HG02763 (cell line): Measurements from ENCODE around the gene RYK.
"Not testable (repeated sequence)": the region's sequence is repeated elsewhere in the genome, so short reads cannot be mapped to it uniquely, and the experiment has no call there.

Experiments used
- ATAC-seq: cut with Tn5 transposase; IDR thresholded peaks from one replicate; pipeline ENCODE4 v1.9.1; 2021; ENCODE audit warnings: mild to moderate bottlenecking, moderate library complexity; ENCODE audit not compliant: unreplicated experiment

The RYK gene

DNA sequence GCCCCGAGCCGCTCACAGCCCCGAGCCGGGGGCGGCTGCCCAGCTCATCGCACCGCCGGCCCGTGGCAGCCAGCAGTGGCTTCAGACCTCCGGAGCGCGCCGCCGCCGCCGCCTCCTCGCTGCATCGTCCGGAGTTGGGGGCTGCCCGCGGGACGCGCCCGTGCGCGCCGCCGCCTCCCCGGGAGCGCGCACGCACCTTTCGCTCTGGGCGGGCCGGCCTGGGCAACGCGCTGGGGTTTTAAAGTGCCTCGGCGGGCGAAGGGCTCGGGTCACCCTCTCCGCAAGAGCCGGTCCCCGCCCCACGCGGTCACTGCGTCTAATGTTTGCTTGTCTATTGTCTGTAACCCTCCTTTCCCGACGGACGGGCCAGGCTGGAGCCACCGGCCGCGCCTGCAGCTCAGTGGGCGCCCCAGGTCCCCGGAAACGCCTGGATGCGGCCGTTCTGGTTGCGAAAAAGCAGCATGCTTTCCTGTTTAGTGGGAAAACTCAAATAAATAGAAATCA is at the start of gene RYK:
TSS of gene RYK (minus strand) at position 143 of the 504 bp plus-strand sequence. CDS start 205 bp downstream, outside the sequence.
- ATAC-seq, result peak; percentile 70

DNA sequence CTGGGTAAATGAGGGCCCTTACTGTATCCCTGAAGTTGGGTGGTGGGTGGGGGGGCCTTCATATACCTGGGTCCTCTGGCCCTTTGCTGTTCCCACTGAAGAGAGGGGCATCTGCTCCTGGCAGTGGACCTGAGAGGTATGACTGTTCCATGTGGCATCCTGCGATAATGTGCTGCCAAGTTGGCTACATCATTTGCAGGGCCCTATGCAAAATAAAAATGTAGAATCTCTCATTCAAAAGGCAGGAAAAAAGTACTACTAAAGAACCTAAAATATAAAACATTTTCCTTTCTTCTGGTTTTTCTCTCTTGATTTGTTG is 49.2 kb upstream of the RYK start:
- ATAC-seq, result no peak

DNA sequence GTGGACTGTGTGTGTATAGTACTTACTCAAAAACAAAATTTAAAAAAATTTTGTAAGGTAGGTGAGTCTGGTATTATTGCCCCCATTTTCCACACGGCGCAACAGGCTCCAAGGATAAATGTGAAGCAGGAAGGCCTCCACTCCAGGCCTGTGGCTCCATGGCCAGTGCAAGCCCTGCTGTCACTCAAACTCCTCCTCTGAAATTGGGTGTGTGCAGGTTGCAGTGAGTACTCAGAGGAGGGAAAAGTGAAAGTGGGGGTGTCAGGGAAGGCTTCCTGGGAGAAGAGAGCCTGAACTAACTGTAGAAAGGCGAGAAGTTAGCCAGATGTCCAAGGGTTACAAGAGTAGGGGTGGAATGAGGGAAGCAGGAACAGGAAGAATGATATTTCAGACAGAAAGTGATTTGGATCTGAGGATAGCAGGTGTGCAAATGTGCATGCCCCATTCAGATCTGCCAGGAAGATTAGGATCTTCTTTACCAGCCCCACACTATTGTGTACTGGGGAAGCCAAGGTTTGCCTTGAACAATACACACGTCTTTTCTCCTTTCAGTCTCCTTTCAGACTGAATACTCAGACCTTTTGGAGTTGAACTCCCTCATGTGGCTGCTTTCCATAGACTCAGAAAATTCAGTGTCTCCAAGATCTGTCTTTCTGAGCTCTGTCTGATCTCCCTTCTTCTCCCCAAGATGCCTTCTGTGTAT is 48.7 kb upstream of the RYK start:
- ATAC-seq, result no peak

DNA sequence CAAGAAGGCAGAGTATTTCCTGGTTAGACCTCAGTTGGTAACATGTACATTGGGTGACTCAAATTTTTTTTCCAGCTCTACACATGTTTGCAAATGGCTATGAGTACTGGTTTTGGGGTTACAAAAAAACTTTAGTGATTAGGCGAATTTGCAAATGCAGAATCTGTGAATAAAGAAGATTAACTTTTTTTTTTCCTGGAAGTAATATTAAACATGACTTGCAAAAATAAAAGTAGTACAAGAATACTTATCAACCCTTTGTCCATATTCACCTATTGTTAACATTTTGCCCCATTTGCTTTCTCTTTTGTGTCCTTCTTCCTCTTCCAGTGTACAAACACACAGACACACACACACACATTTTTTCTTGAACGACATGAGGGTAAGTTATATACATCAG is 47.6 kb upstream of the RYK start:
- ATAC-seq, result no peak

DNA sequence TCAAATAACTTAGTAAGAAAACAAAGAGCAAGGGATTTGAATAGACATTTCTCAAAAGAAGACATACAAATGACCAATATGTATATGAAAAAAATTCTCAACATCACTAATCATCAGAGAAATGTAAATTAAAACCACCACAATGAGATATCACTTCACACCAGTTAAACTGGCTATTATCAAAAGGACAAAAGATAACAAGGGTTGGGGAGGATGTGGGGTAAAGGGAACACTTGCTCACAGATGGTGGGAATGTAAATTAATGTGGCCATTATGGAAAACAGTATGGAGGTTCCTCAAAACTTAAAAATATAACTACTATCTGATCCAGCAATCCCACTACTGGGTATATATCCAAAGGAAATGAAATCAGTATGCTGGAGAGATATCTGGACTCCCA is 46.0 kb upstream of the RYK start:
- ATAC-seq, result no peak

DNA sequence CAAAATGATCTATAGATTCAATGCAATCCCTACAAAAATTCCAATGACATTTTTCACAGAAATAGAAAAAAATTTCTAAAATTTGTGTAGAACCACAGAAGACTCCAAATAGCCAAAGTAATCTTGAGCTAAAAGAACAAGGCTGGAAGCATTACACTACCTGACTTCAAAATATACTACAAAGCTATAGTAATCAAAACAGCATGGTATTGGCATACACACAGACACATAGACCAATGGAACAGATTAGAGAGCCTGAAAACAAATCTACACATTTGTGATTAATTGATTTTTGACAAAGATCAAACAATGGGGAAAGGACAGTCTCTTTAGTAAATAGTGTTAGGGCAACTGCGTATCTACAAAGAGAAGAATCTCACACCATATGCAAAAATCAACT is 45.3 kb upstream of the RYK start:
- no peak for ATAC-seq

DNA sequence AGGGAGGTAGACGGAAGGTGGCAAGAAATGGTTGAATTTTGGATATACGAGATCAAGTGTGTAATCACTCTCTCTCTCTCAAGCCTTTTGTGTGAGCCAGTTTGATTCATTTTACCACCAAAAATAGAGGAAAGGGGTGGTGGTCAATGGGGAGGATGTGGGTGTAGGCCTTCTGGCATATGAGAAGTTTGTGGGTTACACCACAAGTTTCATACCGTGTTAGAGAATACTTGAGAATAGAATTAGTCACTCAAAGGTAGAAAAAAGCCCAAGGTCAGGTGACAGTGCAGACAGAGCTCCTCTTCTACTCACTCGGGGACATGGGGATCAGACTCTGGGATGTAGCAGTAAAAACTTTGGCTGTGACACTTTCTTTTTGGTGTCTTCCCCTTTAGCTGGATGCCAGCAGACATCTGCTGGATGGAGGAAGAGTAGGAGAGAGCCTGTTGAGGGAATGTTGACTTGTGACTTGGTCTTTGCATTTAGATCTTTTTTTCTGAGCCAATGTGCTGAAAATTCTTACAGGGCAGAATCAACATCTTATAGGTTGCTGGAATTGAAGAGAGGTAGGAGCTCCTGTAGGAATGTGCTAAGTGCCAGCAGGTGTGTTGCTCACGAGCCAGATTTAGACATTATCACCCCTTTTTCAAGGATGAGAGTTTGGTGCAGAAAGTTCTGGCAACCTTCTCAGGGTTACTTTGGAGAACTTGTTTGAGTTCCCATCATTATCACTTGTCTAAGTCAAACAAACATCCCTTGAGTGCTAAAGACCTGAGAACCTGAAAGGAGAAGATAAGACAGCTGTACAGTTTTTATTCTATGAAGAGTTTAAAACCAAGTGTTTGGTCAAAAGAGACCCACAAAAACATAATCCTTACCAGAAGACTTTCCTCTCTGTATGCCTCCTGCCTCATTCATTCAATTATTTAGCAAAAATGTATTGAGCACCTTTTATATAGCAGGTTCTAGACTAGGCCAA is 43.9 kb upstream of the RYK start:
- peak; percentile 100 for ATAC-seq

DNA sequence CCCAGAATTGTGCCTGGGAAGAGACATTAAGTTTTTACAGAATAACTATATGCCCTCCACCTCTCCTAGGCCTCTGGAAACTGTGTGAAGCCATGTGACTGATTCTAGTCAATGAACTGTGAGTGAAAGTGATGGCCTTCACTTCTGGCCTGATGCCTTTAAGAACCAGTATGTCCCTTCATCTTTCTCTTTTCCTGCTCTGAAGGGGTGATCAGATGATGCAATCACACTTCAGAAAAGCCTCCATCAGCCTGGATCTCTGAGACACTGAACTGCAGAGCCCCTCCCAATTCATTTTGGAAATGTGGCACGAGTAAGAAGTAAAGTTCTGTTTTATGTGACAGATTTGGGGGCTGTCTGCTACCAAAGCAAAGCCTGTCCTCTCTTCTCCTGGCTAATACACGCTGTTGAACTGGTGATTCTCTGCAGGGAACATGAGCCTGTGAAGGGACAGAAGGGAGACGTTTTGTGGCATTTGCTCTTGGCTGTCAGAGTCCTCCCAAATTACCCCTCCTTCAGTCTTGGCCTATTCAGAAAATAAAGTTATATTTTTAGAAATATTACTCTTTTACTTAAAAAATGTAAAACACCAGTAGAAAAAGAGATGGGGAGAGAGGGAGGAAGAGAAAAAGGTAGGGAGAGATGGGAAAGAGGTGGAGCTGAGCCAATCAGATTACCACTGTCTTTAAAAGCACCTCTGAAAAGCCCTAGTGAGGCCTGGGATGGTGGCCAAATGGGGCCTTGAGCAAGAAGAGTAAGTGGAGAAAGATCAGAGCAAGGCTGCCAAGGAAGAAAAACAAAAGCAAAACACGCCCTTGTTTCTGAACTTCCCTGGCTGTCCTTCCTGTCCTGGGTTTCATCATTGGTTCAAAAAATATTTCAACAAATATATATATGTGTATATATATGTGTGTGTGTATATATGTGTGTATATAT is 40.9 kb upstream of the RYK start:
- no peak for ATAC-seq

DNA sequence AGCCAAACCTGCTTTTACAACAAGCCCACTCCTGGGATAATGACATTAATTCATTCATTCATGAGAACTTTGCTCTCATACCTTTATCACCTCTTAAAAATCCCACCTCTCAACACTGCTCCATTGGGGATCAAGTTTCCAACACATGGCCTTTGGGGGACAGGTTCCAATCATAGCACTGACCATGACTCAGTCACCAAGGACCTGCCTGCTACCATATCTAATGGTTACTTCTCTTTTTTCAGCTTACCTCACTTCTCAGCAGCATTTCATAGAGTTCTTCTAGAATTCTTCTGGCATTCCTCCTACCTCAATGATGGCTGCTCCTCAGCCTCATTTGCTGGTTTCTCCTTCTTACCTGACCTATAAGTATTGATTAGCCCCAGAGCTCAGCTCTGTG is 36.9 kb upstream of the RYK start:
- no peak for ATAC-seq

DNA sequence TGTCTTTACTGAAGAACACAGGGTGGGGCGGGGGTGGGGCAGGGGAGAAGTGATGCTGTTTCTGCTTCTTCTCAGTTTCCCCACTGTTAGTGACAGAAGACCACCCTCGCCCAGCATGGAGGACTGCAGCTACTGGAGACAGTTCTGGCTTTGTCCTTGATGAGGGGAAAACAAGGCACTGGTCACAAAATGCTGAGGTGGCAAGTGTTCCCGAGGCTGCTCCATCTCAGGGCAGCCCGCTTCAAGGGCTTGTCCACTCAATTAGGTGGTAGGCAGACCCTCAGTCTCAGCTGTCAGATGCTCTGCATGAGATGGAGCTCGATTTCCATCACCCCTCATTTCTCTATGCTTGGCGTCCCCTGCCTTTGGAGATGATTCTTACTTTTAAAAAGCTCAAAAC is 33.8 kb upstream of the RYK start:
- ATAC-seq, result no peak

DNA sequence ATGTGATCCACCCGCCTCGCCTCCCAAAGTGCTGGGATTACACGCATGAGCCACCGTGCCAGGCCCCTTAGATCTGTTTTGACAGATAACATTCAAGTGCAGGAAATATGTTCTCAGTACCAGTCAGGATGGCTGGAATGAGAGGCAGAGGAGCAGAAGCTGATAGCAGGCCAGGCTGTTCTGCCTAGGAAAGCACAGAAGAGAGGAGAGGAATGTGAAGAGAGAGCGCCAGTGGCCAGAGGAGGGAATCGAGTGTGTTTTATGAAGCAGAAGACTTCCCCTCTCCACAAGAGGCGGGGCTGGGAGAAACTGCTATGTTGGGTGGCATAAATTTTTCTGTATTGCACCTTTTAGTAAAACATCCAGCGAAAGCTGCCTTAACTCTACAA is 32.0 kb upstream of the RYK start:
- no peak for ATAC-seq

DNA sequence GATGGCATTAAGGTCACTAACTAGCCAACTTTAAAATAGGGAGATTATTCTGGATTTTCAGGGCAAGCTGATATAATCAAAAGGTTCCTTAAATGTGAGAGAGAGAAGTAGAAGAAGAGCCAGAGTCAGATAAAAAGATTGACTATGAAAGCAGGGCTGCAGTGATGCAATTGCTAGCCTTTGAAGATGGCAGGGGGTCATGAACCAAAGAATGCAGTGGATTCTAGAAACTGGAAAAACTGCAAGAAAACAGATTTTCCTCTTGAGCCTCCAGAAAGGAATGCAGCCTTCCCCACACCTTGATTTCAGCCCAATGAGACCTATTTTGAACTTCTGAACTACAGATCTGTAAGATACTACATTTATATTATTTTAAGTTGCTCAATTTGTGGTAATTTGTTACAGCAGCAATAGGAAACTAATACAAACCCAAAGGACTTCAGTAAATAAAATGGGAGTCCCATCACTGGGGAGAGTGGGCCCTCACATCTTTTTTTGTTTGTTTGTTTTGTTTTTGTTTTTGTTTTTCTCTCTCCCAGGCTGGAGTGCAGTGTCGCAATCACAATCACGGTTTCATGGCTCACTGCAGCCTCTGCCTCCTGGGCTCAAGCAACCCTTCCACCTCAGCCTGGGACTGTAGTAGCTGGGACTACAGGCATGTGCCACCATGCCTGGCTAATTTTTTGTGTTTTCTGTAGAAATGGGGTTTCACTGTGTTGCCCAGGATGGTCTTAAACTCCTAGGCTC is 31.4 kb upstream of the RYK start:
- no peak for ATAC-seq

DNA sequence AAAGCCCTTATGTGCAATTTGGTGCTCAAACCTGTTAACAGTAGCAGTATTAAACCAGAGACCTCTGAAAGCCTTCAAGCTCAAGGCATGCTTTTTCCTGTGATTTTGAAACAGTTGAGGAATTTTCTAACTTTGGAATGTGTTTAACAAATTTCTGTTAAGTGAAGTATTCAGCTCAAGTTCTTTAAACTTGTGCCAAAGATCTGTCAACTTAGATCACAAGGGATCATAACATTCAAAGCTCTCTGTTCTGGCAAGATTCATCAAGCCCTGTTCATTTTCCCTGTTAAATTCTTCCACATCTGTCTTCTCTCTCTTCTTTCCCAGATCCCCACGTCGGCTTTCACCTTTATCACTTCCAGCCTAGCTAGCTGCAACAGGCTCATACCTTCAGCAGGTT is 28.8 kb upstream of the RYK start:
- ATAC-seq, result no peak

DNA sequence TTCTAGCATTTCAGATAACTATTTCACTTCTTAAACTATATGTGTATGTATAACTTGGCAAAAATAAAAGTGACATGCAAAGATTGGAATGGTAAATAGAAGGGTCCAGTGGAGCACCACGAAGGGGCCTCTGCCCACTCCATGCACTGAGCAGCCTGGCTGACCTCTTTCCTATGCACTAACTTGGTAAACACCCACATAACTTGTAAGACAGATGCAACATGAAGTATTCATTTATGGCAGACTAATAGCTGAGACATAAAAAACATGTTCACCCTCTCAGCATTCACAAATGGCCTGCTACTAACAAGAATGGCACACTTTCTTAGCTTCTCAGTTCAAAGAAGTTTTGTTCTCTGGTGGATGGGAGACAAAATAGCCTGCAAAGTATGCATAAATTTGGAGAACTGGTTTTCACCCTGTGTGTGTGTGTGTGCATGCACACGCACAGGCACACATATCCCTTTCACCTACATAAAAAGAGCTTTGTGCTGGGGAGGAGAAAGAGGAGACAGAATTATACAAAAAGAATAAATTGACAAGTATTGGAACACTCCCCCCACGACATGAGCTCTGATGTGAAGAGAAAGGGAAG is 26.5 kb upstream of the RYK start:
- ATAC-seq, result no peak

DNA sequence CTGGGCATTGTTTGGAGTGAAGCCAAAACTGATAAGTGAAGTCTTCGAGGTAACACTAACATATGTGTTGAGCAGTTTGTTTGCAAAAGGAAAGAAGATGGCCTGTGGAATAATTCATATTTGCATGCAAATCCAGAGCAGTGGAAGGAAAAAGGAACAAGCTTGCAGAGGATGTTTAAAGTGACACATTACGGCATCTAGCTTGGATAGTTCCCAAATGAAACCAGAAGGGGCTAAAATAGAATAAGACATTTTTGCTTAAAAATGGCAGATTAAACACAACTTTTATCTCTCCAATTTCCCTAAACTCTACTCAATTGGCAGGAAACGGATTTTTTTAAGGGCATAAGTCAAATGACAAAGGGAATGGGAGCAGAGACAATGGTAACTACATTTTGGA is 25.4 kb upstream of the RYK start:
- no peak for ATAC-seq

DNA sequence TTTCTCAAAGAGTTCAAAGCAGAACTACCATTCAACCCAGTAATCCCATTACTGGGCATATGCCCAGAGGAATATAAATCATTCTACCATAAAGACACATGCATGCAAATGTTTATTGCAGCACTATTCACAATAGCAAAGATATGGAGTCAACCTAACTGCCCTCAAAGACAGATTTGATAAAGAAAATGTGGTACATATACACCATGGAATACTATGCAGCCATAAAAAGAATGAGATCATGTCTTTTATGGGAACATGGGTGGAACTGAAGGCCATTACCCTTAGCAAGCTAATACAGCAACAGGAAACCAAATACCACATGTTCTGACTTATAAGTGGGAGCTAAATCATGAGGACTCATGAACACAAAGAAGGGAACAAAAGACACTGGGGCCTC is 24.5 kb upstream of the RYK start:
- ATAC-seq, result not testable (repeated sequence)

DNA sequence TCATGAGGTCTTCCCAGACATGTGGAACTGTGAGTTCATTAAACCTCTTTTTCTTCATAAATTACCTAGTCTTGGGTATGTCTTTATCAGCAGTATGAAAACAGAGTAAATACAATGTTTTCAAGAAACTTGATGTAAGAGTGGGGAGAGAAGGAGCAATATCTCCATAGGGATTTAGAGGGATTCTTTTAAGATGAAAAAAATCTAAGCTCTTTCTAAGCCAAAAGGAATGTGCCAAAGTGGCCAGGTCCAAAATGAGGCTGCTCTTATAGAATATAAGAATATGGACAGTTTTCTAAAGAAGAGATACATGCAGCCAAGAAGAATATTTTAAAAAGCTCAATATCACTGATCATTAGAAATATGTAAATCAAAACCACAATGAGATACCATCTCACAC is 23.9 kb upstream of the RYK start:
- ATAC-seq, result no peak

DNA sequence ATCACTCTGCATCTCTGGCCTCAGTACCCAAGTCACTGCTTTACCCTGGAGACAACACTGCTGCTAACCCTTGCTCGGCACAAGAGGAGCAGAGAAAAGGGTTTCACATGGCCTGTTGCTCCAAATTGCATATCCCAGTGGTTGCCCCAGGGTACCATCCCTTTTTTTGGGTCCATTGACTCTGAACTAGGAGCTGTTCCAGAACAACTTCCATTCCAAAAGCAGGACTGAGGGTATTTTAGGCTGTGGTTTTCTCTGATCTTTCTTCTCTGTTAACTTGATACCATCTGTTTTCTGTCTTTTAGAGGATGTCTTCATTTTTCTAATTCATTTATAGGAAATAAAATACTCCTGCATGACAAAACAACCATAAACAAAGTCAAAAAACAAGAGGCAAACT is 17.3 kb upstream of the RYK start:
- no peak for ATAC-seq

DNA sequence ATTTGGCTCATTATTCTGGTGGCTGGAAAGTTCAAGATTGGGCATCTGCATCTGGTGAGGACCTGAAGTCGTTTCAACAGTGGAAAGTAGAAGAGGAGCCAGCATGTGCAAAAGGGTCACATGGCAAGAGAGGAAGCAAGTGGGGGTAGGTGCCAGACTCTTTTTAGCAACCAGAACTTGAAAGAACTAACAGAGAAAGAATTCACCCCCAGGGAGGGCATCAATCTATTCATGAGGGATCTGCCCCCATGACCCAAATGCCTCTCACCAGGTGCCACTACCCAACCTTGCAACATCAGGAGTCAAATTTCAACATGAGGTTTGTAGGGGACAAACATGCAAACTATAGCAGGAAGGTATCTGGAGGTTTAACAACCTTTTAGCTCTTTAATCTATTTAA is 10.3 kb upstream of the RYK start:
- no peak for ATAC-seq

DNA sequence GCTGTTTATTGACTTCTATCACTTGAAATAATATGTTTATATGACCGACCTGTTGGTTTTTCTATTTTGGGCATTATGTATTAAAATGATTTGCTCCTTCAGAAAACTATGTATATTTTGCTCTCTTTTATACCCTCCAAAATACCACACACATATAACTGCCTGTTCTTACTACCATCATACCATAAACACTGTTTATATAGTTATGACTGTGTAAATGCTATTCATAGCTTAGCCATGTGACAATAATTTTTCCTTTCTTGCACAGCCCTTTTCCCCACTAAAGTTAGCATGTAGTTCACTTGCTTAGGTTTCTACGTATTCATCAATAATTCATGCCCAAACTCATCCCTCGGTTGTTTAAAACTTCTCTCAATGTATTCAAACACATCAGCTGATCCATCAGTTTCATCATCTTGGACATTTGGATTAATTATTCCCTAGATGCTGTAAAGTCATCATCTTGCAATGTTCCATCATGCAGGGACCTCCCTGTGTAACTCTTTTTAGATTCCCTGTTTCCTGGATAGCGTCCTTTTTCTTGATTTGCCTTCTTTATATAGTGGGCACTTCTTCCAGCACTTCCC is 8.2 kb upstream of the RYK start:
- no peak for ATAC-seq
